ENCODE data around the gene IGSF21.

IGSF21 gene

GRCh38 chr1:18266391-18266790, 158.8 kb downstream of the IGSF21 start:
- DNase-seq, result no peak

- no peak for DNase-seq
Observed at GRCh38 chr1:18271336-18271735, 163.7 kb downstream of the IGSF21 start.

GRCh38 chr1:18278946-18279345, 171.3 kb downstream of the IGSF21 start:
- no peak for DNase-seq

- no peak for DNase-seq
Observed at GRCh38 chr1:18279351-18280074, 171.9 kb downstream of the IGSF21 start.

- no peak for DNase-seq
Observed at GRCh38 chr1:18280956-18281355, 173.4 kb downstream of the IGSF21 start.

GRCh38 chr1:18282851-18283600, 175.4 kb downstream of the IGSF21 start:
- DNase-seq, result no peak

GRCh38 chr1:18283601-18284385, 176.2 kb downstream of the IGSF21 start:
- no peak for DNase-seq

- DNase-seq, result no peak
Observed at GRCh38 chr1:18284805-18285537, 177.4 kb downstream of the IGSF21 start.

- no peak for DNase-seq
Observed at GRCh38 chr1:18285538-18285924, 177.9 kb downstream of the IGSF21 start.

- no peak for DNase-seq
Observed at GRCh38 chr1:18288722-18289121, 181.1 kb downstream of the IGSF21 start.

GRCh38 chr1:18289597-18289996, 182.0 kb downstream of the IGSF21 start:
- DNase-seq, result no peak

GRCh38 chr1:18290740-18291412, 183.3 kb downstream of the IGSF21 start:
- no peak for DNase-seq

- DNase-seq, result no peak
Observed at GRCh38 chr1:18292531-18292930, 184.9 kb downstream of the IGSF21 start.

GRCh38 chr1:18293291-18293690, 185.7 kb downstream of the IGSF21 start:
- no peak for DNase-seq

GRCh38 chr1:18294437-18295176, 187.0 kb downstream of the IGSF21 start:
- no peak for DNase-seq

- no peak for DNase-seq
Observed at GRCh38 chr1:18297896-18298648, 190.5 kb downstream of the IGSF21 start.

- DNase-seq, result peak; percentile 42
Observed at GRCh38 chr1:18299441-18300338, 192.1 kb downstream of the IGSF21 start.

- no peak for DNase-seq
Observed at GRCh38 chr1:18300376-18300775, 192.8 kb downstream of the IGSF21 start.

GRCh38 chr1:18302788-18303413, 195.3 kb downstream of the IGSF21 start:
- DNase-seq, result peak; percentile 31
